ENCODE results near the gene PRKACB. TPM values are rescaled to one million over a fixed set of nuclear protein-coding genes. Genes with fewer than 3 reads are reported as not detected.

Gene PRKACB
- polyA plus RNA-seq, 1 donor (not counting 4 experiments of a cell fraction or from before 2014, with no cell fraction given) = 15.3 TPM

GRCh38 chr1:84133479-84133878, 10.6 kb upstream of the PRKACB start:
- no peaks in the 10 kb centered on the region for H3K9me1 ChIP-seq (ENCODE audit: control insufficient read depth, extremely low read depth, insufficient read depth, low read length)
- H3K36me3 ChIP-seq (ENCODE audit: control insufficient read depth in 2 of 2, extremely low read depth in 1 of 2, insufficient read depth in 2 of 2, low read length in 2 of 2) = no peaks in the 10 kb centered on the region
- DNase-seq (ENCODE audit: low read depth, low spot score) = no peak
- TF ChIP-seq, protein P1, sequence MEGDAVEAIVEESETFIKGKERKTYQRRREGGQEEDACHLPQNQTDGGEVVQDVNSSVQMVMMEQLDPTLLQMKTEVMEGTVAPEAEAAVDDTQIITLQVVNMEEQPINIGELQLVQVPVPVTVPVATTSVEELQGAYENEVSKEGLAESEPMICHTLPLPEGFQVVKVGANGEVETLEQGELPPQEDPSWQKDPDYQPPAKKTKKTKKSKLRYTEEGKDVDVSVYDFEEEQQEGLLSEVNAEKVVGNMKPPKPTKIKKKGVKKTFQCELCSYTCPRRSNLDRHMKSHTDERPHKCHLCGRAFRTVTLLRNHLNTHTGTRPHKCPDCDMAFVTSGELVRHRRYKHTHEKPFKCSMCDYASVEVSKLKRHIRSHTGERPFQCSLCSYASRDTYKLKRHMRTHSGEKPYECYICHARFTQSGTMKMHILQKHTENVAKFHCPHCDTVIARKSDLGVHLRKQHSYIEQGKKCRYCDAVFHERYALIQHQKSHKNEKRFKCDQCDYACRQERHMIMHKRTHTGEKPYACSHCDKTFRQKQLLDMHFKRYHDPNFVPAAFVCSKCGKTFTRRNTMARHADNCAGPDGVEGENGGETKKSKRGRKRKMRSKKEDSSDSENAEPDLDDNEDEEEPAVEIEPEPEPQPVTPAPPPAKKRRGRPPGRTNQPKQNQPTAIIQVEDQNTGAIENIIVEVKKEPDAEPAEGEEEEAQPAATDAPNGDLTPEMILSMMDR (optimal IDR thresholded peaks at IDR 0.05 in 1 of 3, IDR thresholded peaks at IDR 0.05 in 1 of 3, conservative IDR thresholded peaks at IDR 0.05 in 1 of 3; ENCODE audit: extremely low read depth in 1 of 3, insufficient read depth in 2 of 3, low read length in 3 of 3) = no peak
- TF ChIP-seq EZH2 (IDR thresholded peaks at IDR 0.05; ENCODE audit: low read length) = no peak
- no peaks in the 10 kb centered on the region for H3K79me2 ChIP-seq (ENCODE audit: control insufficient read depth, insufficient read depth, low read length)
- dilution Hi-C loops (cut with MboI; ENCODE audit: extremely low pct_ligation_motif_present, low sequenced_read_pairs) = no loop called here
- no peaks in the 10 kb centered on the region for H4K20me1 ChIP-seq (ENCODE audit: control insufficient read depth, extremely low read depth, insufficient read depth, low read length)
- H3K9me3 ChIP-seq (ENCODE audit: control insufficient read depth, low read depth, low read length) = no peaks in the 10 kb centered on the region
- no peak overlapping the region for H3K27ac ChIP-seq (ENCODE audit: control insufficient read depth, insufficient read depth, low read length)
- FAIRE-seq = no peak
- H3K4me2 ChIP-seq (ENCODE audit: control insufficient read depth, extremely low read depth, insufficient read depth, low read depth, low read length) = no peak overlapping the region
- H3K9ac ChIP-seq (ENCODE audit: control insufficient read depth, extremely low read depth, insufficient read depth, low read length) = no peak overlapping the region
- H3K27me3 ChIP-seq (ENCODE audit: control insufficient read depth, extremely low read depth, insufficient read depth, low read length) = no peaks in the 10 kb centered on the region
- no peak overlapping the region for H3K4me3 ChIP-seq (ENCODE audit: control insufficient read depth in 2 of 3, extremely low read depth in 1 of 3, insufficient read depth in 2 of 3, low read depth in 1 of 3, low read length in 3 of 3)
- H2AFZ ChIP-seq (ENCODE audit: control insufficient read depth, low read length) = no peak overlapping the region
- H3K4me1 ChIP-seq (ENCODE audit: control insufficient read depth, extremely low read depth, insufficient read depth, low read length) = no peaks in the 10 kb centered on the region

GRCh38 chr1:84135341-84135740, 8.7 kb upstream of the PRKACB start:
- H4K20me1 ChIP-seq (ENCODE audit: control insufficient read depth, extremely low read depth, insufficient read depth, low read length) = no peaks in the 10 kb centered on the region
- no peak overlapping the region for H3K4me3 ChIP-seq (ENCODE audit: control insufficient read depth in 2 of 3, extremely low read depth in 1 of 3, insufficient read depth in 2 of 3, low read depth in 1 of 3, low read length in 3 of 3)
- no peaks in the 10 kb centered on the region for H3K9me3 ChIP-seq (ENCODE audit: control insufficient read depth, low read depth, low read length)
- H3K27ac ChIP-seq (ENCODE audit: control insufficient read depth, insufficient read depth, low read length) = no peak overlapping the region
- H3K4me1 ChIP-seq (ENCODE audit: control insufficient read depth, extremely low read depth, insufficient read depth, low read length) = no peaks in the 10 kb centered on the region
- dilution Hi-C loops (cut with MboI; ENCODE audit: extremely low pct_ligation_motif_present, low sequenced_read_pairs) = no loop called here
- no peaks in the 10 kb centered on the region for H3K79me2 ChIP-seq (ENCODE audit: control insufficient read depth, insufficient read depth, low read length)
- H3K4me2 ChIP-seq (ENCODE audit: control insufficient read depth, extremely low read depth, insufficient read depth, low read depth, low read length) = no peak overlapping the region
- H3K27me3 ChIP-seq (ENCODE audit: control insufficient read depth, extremely low read depth, insufficient read depth, low read length) = no peaks in the 10 kb centered on the region
- no peak for TF ChIP-seq EZH2 (IDR thresholded peaks at IDR 0.05; ENCODE audit: low read length)
- TF ChIP-seq, protein P1 (optimal IDR thresholded peaks at IDR 0.05 in 1 of 3, IDR thresholded peaks at IDR 0.05 in 1 of 3, conservative IDR thresholded peaks at IDR 0.05 in 1 of 3; ENCODE audit: extremely low read depth in 1 of 3, insufficient read depth in 2 of 3, low read length in 3 of 3) = no peak
- H3K9me1 ChIP-seq (ENCODE audit: control insufficient read depth, extremely low read depth, insufficient read depth, low read length) = no peaks in the 10 kb centered on the region
- H2AFZ ChIP-seq (ENCODE audit: control insufficient read depth, low read length) = no peak overlapping the region
- FAIRE-seq (no peak), DNase-seq (ENCODE audit: low read depth, low spot score) (no peak)
- H3K36me3 ChIP-seq (ENCODE audit: control insufficient read depth in 2 of 2, extremely low read depth in 1 of 2, insufficient read depth in 2 of 2, low read length in 2 of 2) = no peaks in the 10 kb centered on the region
- no peak overlapping the region for H3K9ac ChIP-seq (ENCODE audit: control insufficient read depth, extremely low read depth, insufficient read depth, low read length)
